ENCODE measurements around the gene KMT2B.
A peak's percentile ranks its signal among the peaks of the same experiment; 100 is the strongest.

KMT2B gene

GRCh38 chr19:35742121-35742724 is 24.4 kb downstream of the KMT2B start, which contains the start of gene IGFLR1:
Gene IGFLR1 (minus strand): TSS chr19:35742452. CDS start chr19:35741180, 1,272 bp downstream.
- DNase-seq = no peak

DNA sequence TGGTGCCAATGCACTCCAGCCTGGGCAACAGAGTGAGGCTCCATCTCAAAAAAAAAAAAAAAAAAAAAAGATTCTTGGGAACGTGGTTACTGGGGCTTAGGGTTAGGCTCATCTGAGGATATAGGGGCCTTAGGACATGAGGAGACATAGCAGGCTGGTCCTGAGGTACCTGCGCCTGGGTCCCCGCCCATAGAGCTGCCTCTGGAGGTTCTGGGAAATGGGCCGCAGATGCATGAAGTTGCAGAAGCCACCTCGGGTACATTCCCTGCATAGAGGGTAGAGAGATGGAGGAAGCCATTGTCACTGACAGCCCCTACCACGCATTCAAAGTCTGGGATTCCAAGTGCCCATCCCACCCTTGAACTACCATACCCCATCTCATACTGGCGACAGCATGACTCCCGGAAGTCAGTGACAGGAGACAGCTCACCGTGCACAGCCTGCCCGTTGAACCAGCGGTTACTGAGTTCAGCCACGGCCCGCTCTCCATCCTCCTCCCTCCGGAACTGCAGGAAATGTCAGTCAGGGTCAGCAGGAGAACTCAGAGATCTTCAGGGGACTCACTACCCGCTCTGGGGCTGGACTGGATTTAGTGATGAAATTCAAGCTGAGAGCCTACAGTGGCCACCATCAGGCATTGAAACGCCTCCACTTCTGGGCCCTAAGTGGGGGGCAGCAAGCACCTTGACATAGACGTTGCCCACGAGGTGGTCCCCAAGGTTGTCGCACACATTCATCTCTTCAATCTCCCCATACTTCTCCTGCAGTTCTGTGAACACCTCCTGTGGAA is 26.0 kb downstream of the KMT2B start:
- DNase-seq = no peak

DNA sequence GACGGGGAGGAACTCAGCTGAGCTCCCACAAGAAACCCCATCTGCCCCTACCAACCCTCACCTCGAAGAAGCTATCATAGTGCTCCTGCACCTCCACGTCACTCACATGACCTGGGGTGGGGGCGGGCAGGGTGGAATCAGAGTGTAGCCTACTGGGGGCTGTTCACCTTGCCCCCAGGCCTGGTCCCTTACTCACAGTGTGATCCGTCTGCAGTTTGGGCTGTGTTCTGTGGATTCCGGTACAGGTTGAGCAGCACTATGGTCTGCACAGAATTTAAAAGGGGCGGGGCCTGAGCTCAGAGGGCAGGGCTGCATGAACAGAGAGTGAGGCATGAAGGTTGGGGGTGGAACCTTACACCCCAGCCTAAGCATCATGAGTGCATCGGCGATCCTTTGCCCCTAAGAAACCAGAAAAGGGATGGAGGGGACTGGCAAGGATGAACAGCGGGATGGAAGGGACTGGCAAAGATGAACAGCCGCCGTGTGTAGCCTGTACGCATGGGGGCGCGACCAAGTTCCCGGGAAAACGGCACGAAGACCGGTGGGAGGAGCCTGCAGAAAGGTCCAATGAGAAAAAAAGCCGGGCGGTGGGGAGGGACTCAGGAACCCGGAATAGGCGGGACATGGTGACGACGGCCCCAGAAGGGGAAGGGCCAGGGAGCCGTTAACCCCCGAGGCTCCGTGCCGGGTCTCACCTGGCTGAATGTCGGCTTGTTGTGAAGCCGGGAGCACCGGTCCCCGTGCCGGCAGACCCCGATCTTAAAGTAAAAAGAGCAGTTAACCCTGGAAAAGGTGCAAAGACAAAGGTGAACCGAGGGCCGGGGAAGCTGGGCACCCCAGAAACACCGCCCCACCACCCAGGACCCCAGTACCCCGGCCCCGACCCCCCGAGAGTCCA is 26.9 kb downstream of the KMT2B start:
- peak; percentile 91 to 97 for DNase-seq

- DNase-seq = peak; percentile 99 to 100
Measured at GRCh38 chr19:35745328-35746086, 27.7 kb downstream of the KMT2B start, which contains the start of the genes PSENEN and U2AF1L4. Gene PSENEN (plus strand): TSS chr19:35745651. CDS start chr19:35745931, 280 bp downstream. Gene U2AF1L4 (minus strand): TSS chr19:35745418. CDS start chr19:35745391, 27 bp downstream.

- no peak for DNase-seq
Measured at GRCh38 chr19:35746087-35746462, 28.3 kb downstream of the KMT2B start.

DNA sequence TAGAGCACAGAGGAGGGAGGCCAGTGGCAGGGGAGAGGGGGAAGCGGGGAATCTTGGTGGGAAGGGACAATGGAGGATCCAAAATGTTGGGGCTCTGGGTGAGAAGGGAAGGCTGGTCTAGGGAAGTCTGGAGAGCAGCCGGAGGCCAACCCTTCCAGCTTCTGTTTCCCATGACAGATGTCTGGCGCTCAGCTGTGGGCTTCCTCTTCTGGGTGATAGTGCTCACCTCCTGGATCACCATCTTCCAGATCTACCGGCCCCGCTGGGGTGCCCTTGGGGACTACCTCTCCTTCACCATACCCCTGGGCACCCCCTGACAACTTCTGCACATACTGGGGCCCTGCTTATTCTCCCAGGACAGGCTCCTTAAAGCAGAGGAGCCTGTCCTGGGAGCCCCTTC is 28.7 kb downstream of the KMT2B start:
- no peak for DNase-seq

DNA sequence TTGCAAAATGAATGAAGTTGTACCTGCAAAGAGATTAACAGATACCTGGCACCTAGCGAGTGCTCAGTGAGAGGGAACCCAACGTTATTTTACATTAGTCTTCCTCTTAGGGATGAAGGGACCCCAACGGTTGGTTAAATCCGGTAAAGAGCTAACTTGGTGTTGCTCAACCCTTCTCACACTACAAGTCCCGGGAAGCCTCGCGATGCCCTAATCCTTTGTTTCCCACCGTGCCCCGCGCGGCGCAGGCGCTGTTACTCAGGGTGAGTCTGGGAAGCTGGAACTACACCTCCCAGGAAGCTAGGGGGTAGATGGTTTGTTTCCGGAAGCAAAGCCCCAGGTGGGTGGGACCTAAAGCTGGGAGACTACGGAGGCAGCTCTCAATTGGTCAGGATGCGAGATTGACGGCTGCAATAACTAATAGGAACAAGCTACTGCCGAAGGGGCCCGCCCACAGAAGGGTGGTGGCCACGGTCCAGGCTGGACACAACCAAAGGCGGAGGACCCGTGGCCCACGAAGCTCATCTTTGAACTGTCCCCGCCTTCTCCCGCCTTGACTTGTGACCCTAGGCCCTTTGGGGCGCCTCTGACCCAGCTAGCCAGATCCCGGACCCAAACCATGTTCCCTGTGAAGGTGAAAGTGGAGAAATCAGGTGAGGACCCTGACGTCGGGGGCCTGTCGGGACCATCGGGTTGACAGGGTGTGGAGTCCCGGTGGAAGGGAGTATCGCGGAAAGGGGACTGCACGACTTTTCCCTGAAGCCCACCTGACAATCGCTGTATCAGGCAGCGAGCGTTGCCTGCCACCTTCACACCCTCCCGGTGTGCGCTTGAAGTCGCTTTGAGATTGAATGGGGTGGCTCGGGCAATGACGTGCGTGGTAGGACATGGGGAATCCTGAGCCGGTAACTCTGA is 30.6 kb downstream of the KMT2B start, which contains the start of gene LIN37:
Gene LIN37 (plus strand): TSS at position 471 of the 915 bp plus-strand sequence. CDS start 149 bp downstream, at position 620.
- DNase-seq = peak; percentile 99 to 100

DNA sequence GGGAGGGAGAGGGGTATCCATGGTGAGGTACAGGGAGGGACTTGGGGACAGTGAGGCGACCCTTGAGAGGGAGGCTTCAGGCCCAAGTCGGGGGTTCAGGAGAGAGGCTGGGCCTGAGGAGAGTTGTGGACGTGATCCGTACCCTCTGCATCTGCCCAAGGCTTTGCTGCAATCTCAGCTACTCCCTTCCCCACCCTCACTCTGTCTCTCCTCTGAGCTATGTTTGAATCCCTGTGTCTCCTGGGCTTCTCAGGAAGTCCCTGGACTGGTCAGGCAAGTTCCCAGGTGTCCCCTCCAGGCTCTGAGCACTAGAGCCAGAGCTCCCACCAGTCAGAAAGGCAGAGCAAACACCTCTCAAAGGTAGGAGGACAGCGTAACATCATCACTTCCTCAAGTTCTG is 32.4 kb downstream of the KMT2B start:
- no peak for DNase-seq

- no peak for DNase-seq
Measured at GRCh38 chr19:35751839-35752745, 34.3 kb downstream of the KMT2B start.

GRCh38 chr19:35752746-35753350 is 35.0 kb downstream of the KMT2B start:
- DNase-seq = no peak

DNA sequence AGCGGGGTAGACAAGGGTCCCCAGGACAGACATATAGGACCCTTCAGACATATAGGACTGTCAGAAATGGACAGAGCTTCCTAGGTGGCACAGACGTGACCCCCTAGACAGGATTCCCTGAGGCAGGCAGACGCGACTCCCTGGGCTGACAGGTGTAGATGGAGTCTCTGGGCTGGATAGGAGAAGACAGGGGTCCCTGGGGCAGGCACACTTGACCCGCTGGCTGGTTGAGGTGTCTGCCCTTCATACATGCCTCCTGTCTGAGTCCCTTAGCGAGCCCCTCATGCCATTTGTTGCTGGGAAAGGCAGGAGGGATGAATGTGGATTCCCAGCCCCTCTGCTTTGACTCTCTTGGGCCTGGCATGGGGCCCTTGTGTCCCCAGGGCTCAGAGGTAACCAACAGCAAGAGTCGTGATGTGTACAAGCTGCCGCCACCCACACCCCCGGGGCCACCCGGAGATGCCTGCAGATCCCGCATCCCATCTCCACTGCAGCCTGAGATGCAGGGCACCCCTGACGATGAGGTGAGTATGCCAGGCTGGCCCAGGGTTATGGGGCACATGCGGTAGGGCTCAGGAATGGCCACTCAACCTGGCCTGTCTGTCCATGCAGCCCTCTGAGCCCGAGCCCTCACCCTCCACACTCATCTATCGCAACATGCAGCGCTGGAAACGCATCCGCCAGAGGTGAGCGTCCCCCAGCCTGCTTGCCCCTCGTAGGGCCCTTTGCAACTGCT is 36.0 kb downstream of the KMT2B start:
- no peak for DNase-seq

- DNase-seq = no peak
Measured at GRCh38 chr19:35754370-35755130, 36.7 kb downstream of the KMT2B start.

- DNase-seq = no peak
Measured at GRCh38 chr19:35755131-35755549, 37.3 kb downstream of the KMT2B start.

GRCh38 chr19:35755550-35756376 is 38.0 kb downstream of the KMT2B start:
- DNase-seq = no peak

DNA sequence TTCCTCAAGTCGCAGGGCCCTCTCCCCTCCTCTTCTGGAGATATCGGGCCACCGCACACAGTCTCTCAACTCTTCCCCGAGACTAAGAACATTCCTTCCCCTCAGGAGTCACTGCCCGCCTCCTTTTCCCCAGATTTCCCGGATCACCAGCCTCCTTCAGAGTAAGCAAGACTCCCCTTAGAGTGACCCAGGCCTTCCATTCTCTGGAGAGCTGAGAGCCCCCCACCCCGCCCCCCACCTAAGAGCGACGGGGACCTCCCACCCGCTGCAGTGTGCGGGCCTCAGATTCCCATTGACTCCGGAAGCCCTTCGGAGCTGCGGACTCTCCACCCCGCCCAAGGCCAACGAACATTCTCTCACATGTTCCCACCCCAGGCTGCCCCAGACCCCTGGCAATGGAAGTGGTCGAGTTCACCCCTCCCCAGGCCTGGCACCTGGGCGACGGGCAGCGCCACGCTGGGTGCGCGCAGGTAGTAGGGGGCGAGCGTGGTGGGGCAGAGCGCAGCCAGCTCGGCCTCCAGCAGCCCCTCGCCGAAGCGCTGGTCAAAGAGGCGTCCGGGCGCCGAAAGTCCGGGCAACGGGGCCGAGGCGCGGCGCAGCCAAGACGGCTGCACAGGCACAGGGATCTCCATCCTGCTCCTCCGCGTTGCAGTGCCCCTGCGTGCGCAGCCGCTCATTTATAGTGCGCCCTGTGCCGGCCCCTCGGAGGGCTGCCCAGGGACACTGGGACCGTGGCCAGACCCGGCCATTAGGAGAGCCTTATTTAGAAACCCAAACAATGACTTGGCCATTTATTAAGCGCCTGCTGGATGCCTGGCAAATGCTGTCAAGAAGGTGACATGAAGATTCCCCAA is 38.8 kb downstream of the KMT2B start, which contains the start of gene HSPB6:
Gene HSPB6 (minus strand): TSS at position 653 of the 854 bp plus-strand sequence. CDS start 21 bp downstream, at position 632.
- DNase-seq = no peak

DNA sequence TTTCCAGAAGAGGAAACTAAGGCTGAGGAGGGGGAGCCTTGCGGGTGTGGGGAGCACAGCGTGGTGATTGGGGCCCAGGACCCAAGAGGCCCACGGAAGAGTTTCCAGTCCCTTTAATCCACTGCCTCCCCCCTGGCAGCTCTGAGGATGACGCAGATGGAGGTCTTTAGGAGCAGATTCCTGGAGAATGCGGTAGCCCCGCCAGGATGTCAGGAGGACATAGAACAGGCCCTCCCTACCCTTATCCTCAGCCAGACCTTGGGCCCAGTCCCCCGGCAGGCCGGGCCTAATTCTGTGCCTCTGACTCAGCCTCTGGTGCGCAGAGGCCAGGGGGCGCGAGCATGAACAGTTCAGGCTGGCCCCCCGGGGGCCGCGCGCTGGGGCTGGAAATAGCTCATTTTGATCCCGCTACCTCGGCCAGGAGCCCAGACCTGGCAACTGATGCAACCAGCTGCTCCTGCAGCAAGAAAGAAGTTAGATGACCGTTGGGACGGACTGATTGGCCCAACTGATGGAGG is 39.5 kb downstream of the KMT2B start:
- DNase-seq = peak; percentile 77 to 95
